ENCODE data around the gene SERPINA5. TPM values are rescaled to one million over a fixed set of nuclear protein-coding genes. Genes with fewer than 3 reads are reported as not detected.

The SERPINA5 gene
- total and polyA plus RNA-seq, 2 of the 8 experiments (the other 6 are each of a cell fraction or from before 2014, with no cell fraction given): 1.8 to 1.9 TPM

DNA sequence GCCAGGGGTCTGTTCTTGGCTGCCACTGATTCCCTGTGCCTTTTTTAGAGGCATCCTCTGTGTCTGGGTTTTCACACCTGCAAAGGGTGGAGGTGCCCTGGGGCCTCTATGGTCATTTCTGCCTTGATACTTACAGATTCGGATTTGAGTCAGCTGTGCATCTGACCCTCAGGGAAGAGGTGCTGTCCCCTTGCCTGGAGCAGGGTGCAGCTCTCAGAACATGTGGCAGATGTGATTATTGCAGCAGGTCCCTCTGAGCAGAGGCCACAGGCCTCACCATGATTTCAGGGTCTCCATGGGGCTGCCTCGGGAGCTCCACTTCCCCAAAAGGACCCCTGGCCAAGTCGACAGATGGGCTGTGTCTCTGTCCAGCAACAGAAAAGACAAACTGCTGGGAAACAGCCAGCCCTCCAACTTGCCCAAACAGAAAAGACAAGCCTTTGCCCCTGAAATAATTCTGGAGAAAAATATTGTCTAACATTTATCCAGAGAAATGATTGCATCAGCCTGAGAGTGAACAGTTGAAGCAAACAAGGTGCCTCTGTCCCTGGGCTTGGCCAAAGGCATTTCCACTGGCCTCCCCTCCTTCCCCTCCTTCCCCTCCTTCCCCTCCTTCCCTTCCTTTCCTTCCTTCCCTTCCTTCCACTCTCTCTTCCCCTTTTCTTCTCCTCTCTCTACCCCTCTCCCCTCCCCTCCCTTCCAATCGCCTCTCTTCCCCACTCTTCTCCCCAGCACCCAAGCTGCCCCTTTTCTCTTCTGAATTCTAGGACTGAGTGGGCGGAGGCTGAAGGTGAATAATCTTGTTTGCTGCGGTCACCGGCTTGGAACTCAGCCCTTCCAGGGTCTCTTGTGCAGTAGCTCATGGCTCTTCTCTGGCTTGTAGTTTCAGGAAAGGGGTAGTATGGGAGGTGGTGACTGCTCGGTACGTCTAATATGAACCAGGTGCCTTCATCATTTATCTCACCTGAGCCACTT, 31.6 kb downstream of the SERPINA5 start:
- Histone ChIP-seq H3K23me2 (ENCODE audit: low read depth, low read length) (no peaks in the 10 kb centered on the region), H3K79me2 (ENCODE audit: control insufficient read depth in 1 of 2, insufficient read depth in 2 of 2, low read length in 2 of 2) (no peaks in the 10 kb centered on the region), H3K9me3 (ENCODE audit: insufficient read depth in 2 of 2, low read depth in 1 of 2, low read length in 1 of 2) (peaks cover 0 to 13% of the 10 kb centered on the region in 2 experiments; a peak in 2 of 4 replicates), H2BK20ac (ENCODE audit: low read length) (no peak overlapping the region), H3K4ac (replicated peaks; ENCODE audit: insufficient read length, low read depth, low read length) (no peak overlapping the region), H2BK15ac (ENCODE audit: low read length) (no peak overlapping the region), H2BK120ac (replicated peaks; ENCODE audit: low read depth, low read length) (no peak overlapping the region), H4K5ac (ENCODE audit: insufficient read length, low read depth, low read length) (no peak overlapping the region), H2BK12ac (ENCODE audit: low read depth, low read length) (no peak overlapping the region), H4K91ac (replicated peaks; ENCODE audit: insufficient read length, low read length) (no peak overlapping the region), H3K4me2 (ENCODE audit: insufficient read depth in 1 of 2, low read depth in 2 of 2, low read length in 2 of 2) (no peak overlapping the region), H3K36me3 (ENCODE audit: control insufficient read depth in 2 of 4, insufficient read depth in 4 of 4, low read length in 3 of 4) (no peaks in the 10 kb centered on the region), H2AFZ (ENCODE audit: low read length) (no peak overlapping the region), H4K8ac (ENCODE audit: extremely low read depth, insufficient read depth, low read length) (no peak overlapping the region), H3K23ac (ENCODE audit: insufficient read length) (no peak overlapping the region), H3K27me3 (replicated peaks in 1 of 4; ENCODE audit: control insufficient read depth in 3 of 4, extremely low read depth in 1 of 4, insufficient read depth in 3 of 4, low read length in 3 of 4) (no peaks in the 10 kb centered on the region), H3K79me1 (ENCODE audit: low read depth, low read length) (no peaks in the 10 kb centered on the region), H3K4me3 (ENCODE audit: extremely low read depth in 1 of 4, insufficient read depth in 2 of 4, low read depth in 3 of 4, low read length in 4 of 4) (no peak overlapping the region), H2BK5ac (ENCODE audit: low read depth, low read length) (no peak overlapping the region), H3K18ac (ENCODE audit: extremely low read depth, low read length) (no peak overlapping the region; the same call in 1 of the 2 replicates), H3K56ac (replicated peaks; ENCODE audit: insufficient read length, low read depth, low read length) (no peak overlapping the region), H3K4me1 (replicated peaks in 1 of 4; ENCODE audit: control insufficient read depth in 3 of 4, insufficient read depth in 4 of 4, low read length in 3 of 4) (no peaks in the 10 kb centered on the region; a peak in 1 of 7 replicates), H3K14ac (ENCODE audit: insufficient read length) (no peak overlapping the region), H4K20me1 (replicated peaks in 1 of 2; ENCODE audit: control insufficient read depth in 1 of 2, insufficient read depth in 2 of 2, low read length in 2 of 2) (no peaks in the 10 kb centered on the region), H3K9ac (replicated peaks in 1 of 4; ENCODE audit: extremely low read depth in 1 of 4, low read depth in 3 of 4, low read length in 3 of 4) (no peak overlapping the region), H3K27ac (ENCODE audit: low read depth, low read length) (no peak overlapping the region), H2AK5ac (ENCODE audit: low read depth, low read length) (no peak overlapping the region)
- ChIA-PET CTCF (ENCODE audit: partially characterized antibody) (interaction anchor here (0.9 to 1.2 kb wide), 2 partner anchors 8 to 14 kb away, joined by 5 read pairs; no protein-coding TSS in a partner anchor), POLR2A (ENCODE audit: partially characterized antibody) (no interaction called here)
- DNase-seq (ENCODE audit: low read depth in 1 of 2, low spot score in 2 of 2) (no peak), FAIRE-seq (no peak)
- 84 to 100% methylated on average over 1 to 8 of the region's 9 CpGs for WGBS, 2 experiments (ENCODE audit: extremely low coverage in 1 of 2, insufficient coverage in 1 of 2, insufficient read length in 1 of 2, insufficient replicate concordance in 2 of 2, low coverage in 1 of 2, low lambda C conversion rate in 2 of 2, missing lambda C conversion rate in 1 of 2)
- TF ChIP-seq MAX (IDR thresholded peaks at IDR 0.05): no peak
- TF ChIP-seq EZH2 (IDR thresholded peaks at IDR 0.05; ENCODE audit: low read depth, low read length, severe bottlenecking): no peak
- no peak for TF ChIP-seq TAF1 (IDR thresholded peaks at IDR 0.05; ENCODE audit: low read depth, low read length)
- TF ChIP-seq MAFK (IDR thresholded peaks at IDR 0.05; ENCODE audit: low read depth, low read length): no peak
- no peak for TF ChIP-seq NRF1 (IDR thresholded peaks at IDR 0.05; ENCODE audit: low read depth, low read length)
- no peak for TF ChIP-seq TEAD4 (IDR thresholded peaks at IDR 0.05; ENCODE audit: low read depth, low read length)
- TF ChIP-seq, protein P1, sequence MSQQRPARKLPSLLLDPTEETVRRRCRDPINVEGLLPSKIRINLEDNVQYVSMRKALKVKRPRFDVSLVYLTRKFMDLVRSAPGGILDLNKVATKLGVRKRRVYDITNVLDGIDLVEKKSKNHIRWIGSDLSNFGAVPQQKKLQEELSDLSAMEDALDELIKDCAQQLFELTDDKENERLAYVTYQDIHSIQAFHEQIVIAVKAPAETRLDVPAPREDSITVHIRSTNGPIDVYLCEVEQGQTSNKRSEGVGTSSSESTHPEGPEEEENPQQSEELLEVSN (IDR thresholded peaks at IDR 0.05): no peak
- TF ChIP-seq RAD21 (IDR thresholded peaks at IDR 0.05 in 1 of 2, conservative IDR thresholded peaks at IDR 0.05 in 1 of 2; ENCODE audit: low read depth in 2 of 2, low read length in 2 of 2): no peak
- no peak for TF ChIP-seq SAP30 (IDR thresholded peaks at IDR 0.05; ENCODE audit: insufficient read depth, insufficient replicate concordance, low read length)
- TF ChIP-seq BACH1 (IDR thresholded peaks at IDR 0.05; ENCODE audit: low read length): no peak
- TF ChIP-seq EGR1 (IDR thresholded peaks at IDR 0.05; ENCODE audit: borderline replicate concordance, low read depth, low read length): no peak

Data from H1 (cell line).